ENCODE results near the gene ATP13A5. TPM values are rescaled to one million over a fixed set of nuclear protein-coding genes. Genes with fewer than 3 reads are reported as not detected.

ATP13A5 gene
- total RNA-seq, 1 experiment from 2014 or later: not detected

DNA sequence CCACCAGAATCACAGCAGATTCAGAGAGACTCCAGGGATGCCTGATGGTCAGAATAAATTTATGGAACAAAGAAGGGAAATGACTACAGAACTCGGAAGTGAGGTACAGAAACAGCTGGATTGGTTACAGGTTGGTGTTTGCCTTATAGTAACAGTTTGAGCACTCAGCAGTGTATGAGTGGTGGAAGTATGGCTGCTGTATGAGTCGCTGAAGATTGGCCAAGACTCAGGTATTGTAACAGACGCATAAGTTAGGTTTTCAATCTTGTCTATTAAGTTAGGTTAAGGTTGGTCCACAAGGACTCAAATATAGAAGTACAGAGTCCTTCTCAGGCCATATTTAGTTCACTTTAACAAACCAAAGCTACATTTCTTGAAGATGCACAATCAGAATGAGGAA, 33.1 kb downstream of the ATP13A5 start:
- intact Hi-C loops (cut with micrococcal nuclease; ENCODE audit: unreplicated experiment): no loop called here
- no peaks in the 10 kb centered on the region for H3K4me1 ChIP-seq (ENCODE audit: insufficient read depth, low read length, poor library complexity, severe bottlenecking)
- no peak for DNase-seq (ENCODE audit: low spot score)
- TF ChIP-seq, protein P1, sequence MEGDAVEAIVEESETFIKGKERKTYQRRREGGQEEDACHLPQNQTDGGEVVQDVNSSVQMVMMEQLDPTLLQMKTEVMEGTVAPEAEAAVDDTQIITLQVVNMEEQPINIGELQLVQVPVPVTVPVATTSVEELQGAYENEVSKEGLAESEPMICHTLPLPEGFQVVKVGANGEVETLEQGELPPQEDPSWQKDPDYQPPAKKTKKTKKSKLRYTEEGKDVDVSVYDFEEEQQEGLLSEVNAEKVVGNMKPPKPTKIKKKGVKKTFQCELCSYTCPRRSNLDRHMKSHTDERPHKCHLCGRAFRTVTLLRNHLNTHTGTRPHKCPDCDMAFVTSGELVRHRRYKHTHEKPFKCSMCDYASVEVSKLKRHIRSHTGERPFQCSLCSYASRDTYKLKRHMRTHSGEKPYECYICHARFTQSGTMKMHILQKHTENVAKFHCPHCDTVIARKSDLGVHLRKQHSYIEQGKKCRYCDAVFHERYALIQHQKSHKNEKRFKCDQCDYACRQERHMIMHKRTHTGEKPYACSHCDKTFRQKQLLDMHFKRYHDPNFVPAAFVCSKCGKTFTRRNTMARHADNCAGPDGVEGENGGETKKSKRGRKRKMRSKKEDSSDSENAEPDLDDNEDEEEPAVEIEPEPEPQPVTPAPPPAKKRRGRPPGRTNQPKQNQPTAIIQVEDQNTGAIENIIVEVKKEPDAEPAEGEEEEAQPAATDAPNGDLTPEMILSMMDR (conservative IDR thresholded peaks at IDR 0.05; ENCODE audit: low read depth, low read length): no peak
- no peak for TF ChIP-seq EZH2 (IDR thresholded peaks at IDR 0.05; ENCODE audit: borderline replicate concordance, low read depth, low read length, poor library complexity, severe bottlenecking)
- H3K27me3 ChIP-seq (replicated peaks; ENCODE audit: insufficient read depth, low read depth, low read length, poor library complexity): no peaks in the 10 kb centered on the region
- no peaks in the 10 kb centered on the region for H3K9me3 ChIP-seq (ENCODE audit: low read depth, low read length, poor library complexity, severe bottlenecking)
- POLR2A ChIA-PET (ENCODE audit: low non-redundant PET): no interaction called here
- no peak overlapping the region for H3K4me3 ChIP-seq (ENCODE audit: low read depth, low read length, poor library complexity, severe bottlenecking)
- no peak overlapping the region for H3K27ac ChIP-seq (ENCODE audit: low read depth, low read length, poor library complexity, severe bottlenecking)
- CTCF ChIA-PET: no interaction called here
- BruUV-seq (replicated peaks): no TSS peak
- H3K36me3 ChIP-seq (ENCODE audit: insufficient read depth, low read length, poor library complexity, severe bottlenecking): no peaks in the 10 kb centered on the region

DNA sequence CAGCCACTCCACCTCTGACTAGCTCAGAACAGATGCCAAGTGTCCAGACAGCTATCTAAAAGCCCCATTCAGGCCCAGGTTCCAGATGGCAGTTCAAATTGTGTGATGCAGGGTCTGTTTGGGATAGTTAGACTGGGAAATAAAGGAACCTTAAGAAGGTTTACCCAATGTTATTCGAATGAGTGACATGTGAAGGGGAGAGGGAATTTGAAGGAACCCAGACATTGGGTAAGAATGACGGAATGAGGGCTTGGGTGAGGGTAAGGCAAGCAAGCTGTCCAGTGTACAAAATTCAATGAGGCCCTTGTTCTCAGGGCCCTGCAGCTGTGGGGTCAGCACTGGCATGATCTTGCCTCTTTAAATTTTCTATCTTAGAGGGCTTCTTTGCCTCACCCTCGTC, 34.1 kb downstream of the ATP13A5 start:
- no peaks in the 10 kb centered on the region for H3K9me3 ChIP-seq (ENCODE audit: low read depth, low read length, poor library complexity, severe bottlenecking)
- BruUV-seq (replicated peaks): no TSS peak
- no peaks in the 10 kb centered on the region for H3K36me3 ChIP-seq (ENCODE audit: insufficient read depth, low read length, poor library complexity, severe bottlenecking)
- TF ChIP-seq EZH2 (IDR thresholded peaks at IDR 0.05; ENCODE audit: borderline replicate concordance, low read depth, low read length, poor library complexity, severe bottlenecking): no peak
- TF ChIP-seq, protein P1 (conservative IDR thresholded peaks at IDR 0.05; ENCODE audit: low read depth, low read length): no peak
- CTCF ChIA-PET: no interaction called here
- H3K4me1 ChIP-seq (ENCODE audit: insufficient read depth, low read length, poor library complexity, severe bottlenecking): no peaks in the 10 kb centered on the region
- H3K27me3 ChIP-seq (replicated peaks; ENCODE audit: insufficient read depth, low read depth, low read length, poor library complexity): no peaks in the 10 kb centered on the region
- H3K27ac ChIP-seq (ENCODE audit: low read depth, low read length, poor library complexity, severe bottlenecking): no peak overlapping the region
- no peak for DNase-seq (ENCODE audit: low spot score)
- H3K4me3 ChIP-seq (ENCODE audit: low read depth, low read length, poor library complexity, severe bottlenecking): no peak overlapping the region
- intact Hi-C loops (cut with micrococcal nuclease; ENCODE audit: unreplicated experiment): no loop called here
- POLR2A ChIA-PET (ENCODE audit: low non-redundant PET): no interaction called here

DNA sequence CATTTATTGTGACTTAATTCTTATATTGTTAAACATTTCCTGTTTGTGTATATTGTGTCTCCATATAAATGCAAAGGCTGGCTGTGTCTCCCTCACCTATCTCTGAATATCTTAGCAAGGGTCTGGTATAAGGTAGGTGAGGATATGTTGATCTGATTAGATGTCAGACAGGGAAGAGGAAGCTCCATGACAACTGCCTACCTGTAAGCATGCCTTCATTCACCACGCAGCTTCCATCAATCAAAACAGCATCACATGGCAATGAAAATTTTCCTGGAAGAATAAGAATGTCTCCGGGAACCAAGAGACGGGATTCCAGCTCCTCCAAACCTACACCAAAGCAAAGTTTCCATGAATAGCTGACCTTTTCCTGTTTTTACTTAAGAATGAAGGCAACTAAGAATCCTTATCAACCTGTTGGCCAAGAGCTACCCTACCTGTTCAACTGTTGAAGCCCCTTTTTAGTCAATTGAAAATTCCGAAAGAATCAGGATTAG, 34.8 kb downstream of the ATP13A5 start:
- no peak for TF ChIP-seq EZH2 (IDR thresholded peaks at IDR 0.05; ENCODE audit: borderline replicate concordance, low read depth, low read length, poor library complexity, severe bottlenecking)
- TF ChIP-seq, protein P1 (conservative IDR thresholded peaks at IDR 0.05; ENCODE audit: low read depth, low read length): no peak
- H3K36me3 ChIP-seq (ENCODE audit: insufficient read depth, low read length, poor library complexity, severe bottlenecking): no peaks in the 10 kb centered on the region
- no peak for DNase-seq (ENCODE audit: low spot score)
- intact Hi-C loops (cut with micrococcal nuclease; ENCODE audit: unreplicated experiment): no loop called here
- H3K4me3 ChIP-seq (ENCODE audit: low read depth, low read length, poor library complexity, severe bottlenecking): no peak overlapping the region
- no peaks in the 10 kb centered on the region for H3K27me3 ChIP-seq (replicated peaks; ENCODE audit: insufficient read depth, low read depth, low read length, poor library complexity)
- ChIA-PET CTCF (no interaction called here), POLR2A (ENCODE audit: low non-redundant PET) (no interaction called here)
- H3K9me3 ChIP-seq (ENCODE audit: low read depth, low read length, poor library complexity, severe bottlenecking): no peaks in the 10 kb centered on the region
- no peaks in the 10 kb centered on the region for H3K4me1 ChIP-seq (ENCODE audit: insufficient read depth, low read length, poor library complexity, severe bottlenecking)
- BruUV-seq (replicated peaks): no TSS peak
- no peak overlapping the region for H3K27ac ChIP-seq (ENCODE audit: low read depth, low read length, poor library complexity, severe bottlenecking)
